ENCODE data around the gene GPR21. TPM values are rescaled to one million over a fixed set of nuclear protein-coding genes. Genes with fewer than 3 reads are reported as not detected.

Gene GPR21
- total RNA-seq, 4 donors from 2014 or later = 1.0 to 4.7 (median 1.0) TPM; not detected in 1

- Histone ChIP-seq H3K4me3 (no peak overlapping the region), H3K36me3 (peaks cover 49% of the 10 kb centered on the region), H3K9me3 (no peaks in the 10 kb centered on the region), H3K4me1 (peaks cover 6% of the 10 kb centered on the region), H3K27me3 (no peaks in the 10 kb centered on the region), H3K27ac (no peak overlapping the region)
- DNase-seq (ENCODE audit: low spot score in 2 of 2) = no peak
- TF ChIP-seq POLR2A (IDR thresholded peaks at IDR 0.05) (no peak), POLR2AphosphoS5 (IDR thresholded peaks at IDR 0.05) (no peak)
- WGBS = 72% methylated on average over 3 of the region's 3 CpGs
These were observed 41.2 kb downstream of the GPR21 start for GRCh38 chr9:123074628-123075027.

DNA sequence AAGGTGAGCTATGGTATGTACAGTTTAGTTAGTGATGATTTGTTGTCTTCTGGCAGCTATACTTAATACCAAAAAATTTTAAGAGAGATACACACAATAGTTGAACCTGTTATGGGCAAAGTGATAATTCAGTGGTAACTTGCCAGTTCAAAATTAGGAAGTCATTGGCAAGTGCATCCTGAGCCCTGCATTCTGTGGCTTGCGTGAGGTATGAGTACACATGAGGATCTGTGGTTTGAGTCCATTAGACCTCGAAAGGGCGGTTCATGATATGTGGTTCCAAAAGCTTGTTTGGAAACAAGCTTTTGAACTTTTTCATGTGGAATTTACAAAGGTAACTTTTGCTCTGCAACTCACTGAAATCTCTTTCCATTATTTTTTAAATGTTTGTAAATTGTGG is 47.0 kb downstream of the GPR21 start:
- Histone ChIP-seq H3K9me3 (no peaks in the 10 kb centered on the region), H3K4me1 (no peaks in the 10 kb centered on the region), H3K27ac (no peak overlapping the region), H3K4me3 (no peak overlapping the region), H3K27me3 (no peaks in the 10 kb centered on the region), H3K36me3 (peaks cover 55% of the 10 kb centered on the region)
- no peak for DNase-seq (ENCODE audit: low spot score in 2 of 2)
- 96% methylated on average over 3 of the region's 3 CpGs for WGBS
- TF ChIP-seq POLR2A (IDR thresholded peaks at IDR 0.05) (no peak), CTCF (IDR thresholded peaks at IDR 0.05) (no peak), EP300 (IDR thresholded peaks at IDR 0.05) (no peak), POLR2AphosphoS5 (IDR thresholded peaks at IDR 0.05) (no peak)

- peak; percentile 32 to 37 for TF ChIP-seq CTCF (IDR thresholded peaks at IDR 0.05)
- TF ChIP-seq POLR2AphosphoS5 (IDR thresholded peaks at IDR 0.05) = no peak
- no peak for DNase-seq (ENCODE audit: low spot score in 2 of 2)
- Histone ChIP-seq H3K4me3 (no peak overlapping the region), H3K4me1 (no peaks in the 10 kb centered on the region), H3K36me3 (peaks cover 49% of the 10 kb centered on the region), H3K27ac (no peak overlapping the region), H3K27me3 (no peaks in the 10 kb centered on the region), H3K9me3 (no peaks in the 10 kb centered on the region)
- 31% methylated on average over 2 of the region's 2 CpGs for WGBS
These were observed 48.4 kb downstream of the GPR21 start for GRCh38 chr9:123081824-123082223.

DNA sequence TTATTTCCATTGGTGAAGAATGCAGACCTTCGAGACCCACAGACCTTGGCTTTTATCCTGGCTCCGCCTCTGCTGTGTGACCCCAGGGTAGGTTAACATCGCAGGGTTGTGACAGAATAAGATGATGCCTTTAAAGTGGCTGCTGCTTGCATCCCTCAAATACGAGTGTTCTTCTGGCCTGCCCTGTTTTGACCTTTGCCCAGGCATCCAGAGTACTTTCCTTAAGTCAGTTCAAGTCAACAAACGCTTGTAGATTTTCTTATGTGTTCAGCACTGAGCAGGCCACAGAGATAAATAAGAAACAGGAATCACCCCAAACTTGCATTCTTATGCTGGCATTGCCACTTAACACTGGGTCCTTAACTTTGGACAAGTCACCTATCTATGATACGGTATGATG is 50.2 kb downstream of the GPR21 start:
- Histone ChIP-seq H3K36me3 (peaks cover 61% of the 10 kb centered on the region), H3K27ac (no peak overlapping the region), H3K9me3 (no peaks in the 10 kb centered on the region), H3K4me3 (no peak overlapping the region), H3K27me3 (no peaks in the 10 kb centered on the region), H3K4me1 (no peaks in the 10 kb centered on the region)
- no peak for DNase-seq (ENCODE audit: low spot score in 2 of 2)
- 74% methylated on average over 6 of the region's 6 CpGs for WGBS
- TF ChIP-seq CTCF (IDR thresholded peaks at IDR 0.05) (no peak), EP300 (IDR thresholded peaks at IDR 0.05) (no peak)

- 97% methylated on average over 1 of the region's 1 CpG for WGBS
- no peak overlapping the region for H3K4me3 ChIP-seq
- no peaks in the 10 kb centered on the region for H3K27me3 ChIP-seq
- H3K4me1 ChIP-seq = no peaks in the 10 kb centered on the region
- H3K27ac ChIP-seq = no peak overlapping the region
- peaks cover 62% of the 10 kb centered on the region for H3K36me3 ChIP-seq
- H3K9me3 ChIP-seq = no peaks in the 10 kb centered on the region
- no peak for DNase-seq (ENCODE audit: low spot score in 2 of 2)
- TF ChIP-seq POLR2A (IDR thresholded peaks at IDR 0.05) = no peak
- no peak for TF ChIP-seq EP300 (IDR thresholded peaks at IDR 0.05)
These were observed 50.8 kb downstream of the GPR21 start for GRCh38 chr9:123084256-123084655.

Other genes starting within 250 kb of the GPR21 start
- gene OR5C1, start 244.7 kb upstream of the GPR21 start, total RNA-seq = not detected
- not detected for gene OR1K1, start 233.5 kb upstream of the GPR21 start, total RNA-seq
- gene PDCL, start 205.1 kb upstream of the GPR21 start, total RNA-seq = 10 to 100 TPM; 13.8 to 21.7 (median 18.1) TPM
- 10 to 100 TPM; 24.2 to 59.2 (median 28.6) TPM for gene RC3H2, start 128.3 kb upstream of the GPR21 start, total RNA-seq
- gene ZBTB6, start 120.3 kb upstream of the GPR21 start, total RNA-seq = 1 to 10 TPM; 3.9 to 8.7 (median 6.0) TPM
- gene ZBTB26, start 102.2 kb upstream of the GPR21 start, total RNA-seq = 1 to 10 TPM; 3.7 to 6.4 (median 4.8) TPM
- gene RABGAP1, start 92.6 kb upstream of the GPR21 start, total RNA-seq = 100 to 1,000 TPM in 1 of 4 donors, 10 to 100 TPM in 3; 31.4 to 115 (median 64.4) TPM
- 10 to 100 TPM; 10.6 to 18.4 (median 14.5) TPM for gene STRBP, start 234.9 kb downstream of the GPR21 start, total RNA-seq

All from suprapubic skin (tissue), 4 donors.